Measurements from ENCODE around the gene ALDH3A2.

The ALDH3A2 gene

GRCh38 chr17:19725486-19725885, 76.9 kb downstream of the ALDH3A2 start:
- DNase-seq (ENCODE audit: low read depth in 2 of 2), result no peak
- TF ChIP-seq CTCF (IDR thresholded peaks at IDR 0.05; ENCODE audit: low read depth, low read length), result no peak
- H3K4me3 ChIP-seq (replicated peaks in 1 of 2; ENCODE audit: low read depth in 2 of 2, low read length in 2 of 2), result no peak overlapping the region

- peak; percentile 52 to 71 for DNase-seq (ENCODE audit: low read depth in 2 of 2)
- no peak for TF ChIP-seq CTCF (IDR thresholded peaks at IDR 0.05; ENCODE audit: low read depth, low read length)
- H3K4me3 ChIP-seq (replicated peaks in 1 of 2; ENCODE audit: low read depth in 2 of 2, low read length in 2 of 2), result no peak overlapping the region
Observed at GRCh38 chr17:19726631-19727376, 78.3 kb downstream of the ALDH3A2 start.
